HAP-1 (cell line): Measurements from ENCODE around the gene TSTD2.

Experiments used
- DNase-seq, 2 experiments: peaks; one replicate each; pipeline ENCODE4 v3.0.0-alpha.2; 2016 to 2020; ENCODE audit warnings: low spot score in 2 of 2
- H3K27me3 ChIP-seq: fragments of 250-450 bp; sonication (Bioruptor Pico); 2 replicates; pipeline ENCODE4 v1.5.1; 2020; ENCODE audit warnings: low read depth, mild to moderate bottlenecking, moderate library complexity
- H3K36me3 ChIP-seq: fragments of 250-450 bp; sonication (Bioruptor Pico); replicated peaks from 2 replicates; pipeline ENCODE4 v1.5.1; 2020; ENCODE audit warnings: mild to moderate bottlenecking
- H3K4me1 ChIP-seq: fragments of 250-450 bp; sonication (Bioruptor Pico); 2 replicates; pipeline ENCODE4 v1.5.1; 2020; ENCODE audit warnings: mild to moderate bottlenecking
- H3K4me3 ChIP-seq: fragments of 250-450 bp; sonication (Bioruptor Pico); 2 replicates; pipeline ENCODE4 v1.5.1; 2020; ENCODE audit warnings: mild to moderate bottlenecking, moderate library complexity
- H3K9me3 ChIP-seq: fragments of 250-450 bp; sonication (Bioruptor Pico); 2 replicates; pipeline ENCODE4 v1.5.1; 2020; ENCODE audit warnings: mild to moderate bottlenecking, moderate library complexity
- in situ Hi-C: fragments of 300-500 bp; cut with MboI; formaldehyde crosslinking; loops from 3 replicates; pipeline ENCODE4 v1.14.3; 2020; ENCODE audit warnings: low sequenced_read_pairs, inconsistent platforms, mixed read lengths

Gene TSTD2

DNA sequence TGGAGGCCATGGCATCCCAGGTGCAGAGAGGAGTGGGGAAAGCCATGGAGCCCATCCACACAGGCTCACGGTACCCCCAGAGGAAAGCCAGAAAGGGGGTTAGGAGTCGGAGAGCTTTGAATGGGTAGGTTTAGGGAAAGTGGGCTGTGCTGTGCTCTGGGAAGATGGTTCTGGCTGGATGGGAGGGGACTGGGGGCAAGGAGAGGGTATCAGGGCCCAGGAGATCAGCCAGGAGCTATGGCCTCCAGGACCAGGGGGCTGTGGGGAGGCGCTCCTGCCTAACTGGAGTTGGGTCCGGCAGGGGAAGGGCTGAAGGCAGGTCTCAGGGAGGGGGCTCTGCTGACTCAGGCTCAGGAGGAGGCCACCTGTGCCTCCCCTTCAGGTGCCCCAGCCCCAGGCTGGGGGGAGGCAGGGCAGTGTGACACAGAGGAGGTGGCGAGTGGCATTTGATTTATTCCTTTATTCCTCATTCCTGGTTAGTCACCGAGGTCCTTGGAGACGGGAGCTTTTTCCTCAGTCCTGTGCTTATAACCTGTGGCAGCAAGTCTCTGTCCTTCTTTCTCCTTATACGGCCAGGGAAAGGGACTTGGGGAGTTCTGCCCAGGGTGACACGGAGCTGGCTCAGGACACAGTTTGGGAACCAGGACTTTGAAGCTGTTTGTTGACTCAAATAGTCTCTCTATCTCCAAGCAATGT is 60.8 kb downstream of the TSTD2 start:
- no peak for DNase-seq
- H3K36me3 ChIP-seq: no peaks in the 10 kb centered on the region
- no peaks in the 10 kb centered on the region for H3K4me1 ChIP-seq
- H3K4me3 ChIP-seq: no peak overlapping the region
- H3K9me3 ChIP-seq: no peaks in the 10 kb centered on the region
- in situ Hi-C loops: no loop called here
- no peaks in the 10 kb centered on the region for H3K27me3 ChIP-seq

DNA sequence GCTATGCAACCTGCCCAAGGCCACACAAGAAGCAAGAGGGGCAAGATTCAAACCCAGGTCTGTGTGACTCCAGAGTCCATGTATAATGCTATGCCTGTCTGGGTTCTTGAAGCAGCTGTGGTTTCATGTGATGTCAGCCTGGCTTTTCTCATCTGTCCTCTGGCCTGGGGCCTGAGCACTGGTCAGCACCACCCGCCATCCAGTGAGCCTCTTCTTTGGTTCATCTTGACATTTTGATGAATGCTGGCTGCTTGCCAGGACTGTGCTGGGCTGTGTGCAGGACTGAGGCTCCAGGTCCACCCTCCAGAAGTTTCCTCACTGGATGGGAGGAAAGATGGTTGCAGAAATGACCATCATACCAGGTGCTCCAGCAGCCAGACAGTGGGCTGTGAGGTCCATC is 61.5 kb downstream of the TSTD2 start:
- Histone ChIP-seq H3K4me1 (no peaks in the 10 kb centered on the region), H3K4me3 (no peak overlapping the region), H3K9me3 (no peaks in the 10 kb centered on the region), H3K36me3 (no peaks in the 10 kb centered on the region), H3K27me3 (no peaks in the 10 kb centered on the region)
- in situ Hi-C loops: no loop called here
- no peak for DNase-seq

DNA sequence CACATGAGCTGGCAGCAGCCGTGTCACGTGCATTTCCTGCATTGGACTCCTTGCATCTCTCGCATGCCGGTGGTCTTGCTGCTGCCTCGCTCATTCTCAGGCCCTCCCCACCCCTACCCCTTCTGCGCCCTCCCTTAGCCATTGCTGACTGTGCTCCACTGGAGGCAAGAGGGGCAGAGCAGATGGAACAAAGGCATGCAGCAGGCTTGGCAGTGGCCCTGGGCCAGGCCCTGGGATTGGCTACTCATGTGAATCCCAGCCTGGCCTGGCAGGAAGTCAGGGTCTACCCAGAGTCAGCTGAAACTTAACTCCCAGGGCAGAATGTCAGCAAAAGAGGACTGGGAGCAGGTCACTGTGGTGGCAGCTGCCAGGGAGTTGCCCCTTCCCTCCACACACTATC is 62.3 kb downstream of the TSTD2 start:
- no peaks in the 10 kb centered on the region for H3K9me3 ChIP-seq
- no peaks in the 10 kb centered on the region for H3K27me3 ChIP-seq
- DNase-seq: no peak
- H3K4me3 ChIP-seq: no peak overlapping the region
- in situ Hi-C loops: no loop called here
- H3K4me1 ChIP-seq: no peaks in the 10 kb centered on the region
- no peaks in the 10 kb centered on the region for H3K36me3 ChIP-seq

DNA sequence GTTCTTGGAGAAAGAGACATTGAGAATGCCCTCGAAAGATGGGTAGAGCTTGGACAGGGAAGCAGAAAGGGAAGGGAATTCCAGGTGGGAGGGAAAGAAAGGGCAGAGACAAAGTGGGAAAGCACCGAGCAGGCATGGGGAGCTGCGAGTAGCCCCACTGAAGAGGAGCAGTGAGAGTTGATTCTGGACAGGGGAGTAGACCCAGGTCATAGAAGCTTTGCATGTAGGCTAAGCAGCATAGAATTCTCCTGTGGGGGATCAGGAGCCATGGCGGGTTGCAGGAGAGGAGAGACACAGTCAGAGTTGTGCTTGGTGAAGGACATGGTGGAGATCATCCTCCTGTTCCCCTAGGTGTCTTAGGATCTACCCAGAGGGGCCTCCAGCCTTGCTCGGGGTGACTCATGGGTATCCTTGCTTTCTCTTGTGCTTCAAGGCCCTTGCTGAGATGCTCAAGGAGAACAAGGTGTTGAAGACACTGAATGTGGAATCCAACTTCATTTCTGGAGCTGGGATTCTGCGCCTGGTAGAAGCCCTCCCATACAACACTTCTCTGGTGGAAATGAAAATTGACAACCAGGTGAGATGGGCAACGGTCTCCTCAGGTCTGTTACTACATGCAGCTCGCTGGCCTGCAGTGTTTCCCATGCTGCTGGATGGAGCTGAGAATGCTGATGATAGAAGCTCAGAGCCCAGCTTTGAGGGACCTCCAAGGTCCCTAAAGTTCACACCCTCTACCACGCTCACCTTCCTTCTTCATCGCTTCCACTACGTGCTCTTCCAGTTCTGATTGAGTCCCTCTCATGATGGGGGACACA is 64.5 kb downstream of the TSTD2 start:
- H3K4me3 ChIP-seq: no peak overlapping the region
- no peaks in the 10 kb centered on the region for H3K9me3 ChIP-seq
- DNase-seq: no peak
- no peaks in the 10 kb centered on the region for H3K27me3 ChIP-seq
- no peaks in the 10 kb centered on the region for H3K4me1 ChIP-seq
- in situ Hi-C loops: no loop called here
- no peaks in the 10 kb centered on the region for H3K36me3 ChIP-seq

DNA sequence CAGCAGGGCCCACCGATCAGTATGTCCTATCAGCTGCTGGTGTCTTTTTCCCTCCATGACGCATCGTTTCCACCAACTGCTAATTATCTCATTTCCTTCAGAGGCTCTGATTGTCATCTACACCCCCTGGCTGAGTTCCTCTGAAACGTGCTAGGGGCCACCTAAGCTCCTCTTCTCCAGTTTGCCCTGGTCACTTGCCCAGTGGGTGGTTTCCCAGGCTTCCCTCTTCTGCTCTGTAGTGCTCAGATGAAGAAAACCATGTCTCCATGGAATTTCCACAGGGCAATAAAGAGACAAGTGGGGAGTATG is 65.3 kb downstream of the TSTD2 start:
- in situ Hi-C loops: no loop called here
- H3K36me3 ChIP-seq: no peaks in the 10 kb centered on the region
- H3K4me1 ChIP-seq: no peaks in the 10 kb centered on the region
- no peak overlapping the region for H3K4me3 ChIP-seq
- no peaks in the 10 kb centered on the region for H3K9me3 ChIP-seq
- no peaks in the 10 kb centered on the region for H3K27me3 ChIP-seq
- no peak for DNase-seq

DNA sequence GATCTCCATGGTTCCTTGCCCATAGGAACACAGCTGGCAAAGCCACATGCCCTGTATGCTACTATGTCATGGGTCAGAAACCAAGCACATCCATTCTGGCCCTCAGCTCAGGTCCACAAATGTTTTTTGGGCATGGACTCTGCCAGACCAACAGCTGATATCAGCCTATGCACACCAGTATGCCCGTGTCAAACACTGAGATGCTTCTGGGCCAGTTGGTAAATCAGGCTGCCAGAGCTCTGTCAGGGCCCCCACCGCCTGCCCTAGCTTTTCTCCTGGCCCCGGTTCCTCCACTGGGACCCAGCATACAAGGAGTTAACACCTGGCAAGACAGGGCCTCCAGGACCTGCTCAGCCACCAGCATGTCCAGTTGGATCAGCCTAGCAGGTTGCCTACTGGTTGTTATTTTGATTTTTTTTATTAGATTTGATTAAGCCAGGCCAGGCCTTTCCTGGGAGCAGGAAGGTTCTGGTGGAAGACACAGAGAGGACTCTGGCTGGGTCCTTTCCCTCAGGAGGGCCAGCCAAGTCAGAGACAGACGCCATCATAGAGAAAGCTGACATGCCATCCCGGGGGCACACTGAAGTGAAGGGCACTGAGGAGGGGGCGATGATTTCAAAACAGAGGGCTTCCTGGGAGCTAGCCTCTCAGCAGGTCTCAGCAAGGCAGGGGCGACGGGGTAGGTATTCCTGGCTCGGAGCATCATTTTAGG is 65.8 kb downstream of the TSTD2 start:
- Histone ChIP-seq H3K4me1 (no peaks in the 10 kb centered on the region), H3K36me3 (no peaks in the 10 kb centered on the region), H3K27me3 (no peaks in the 10 kb centered on the region), H3K4me3 (no peak overlapping the region), H3K9me3 (no peaks in the 10 kb centered on the region)
- in situ Hi-C loops: no loop called here
- DNase-seq: no peak

DNA sequence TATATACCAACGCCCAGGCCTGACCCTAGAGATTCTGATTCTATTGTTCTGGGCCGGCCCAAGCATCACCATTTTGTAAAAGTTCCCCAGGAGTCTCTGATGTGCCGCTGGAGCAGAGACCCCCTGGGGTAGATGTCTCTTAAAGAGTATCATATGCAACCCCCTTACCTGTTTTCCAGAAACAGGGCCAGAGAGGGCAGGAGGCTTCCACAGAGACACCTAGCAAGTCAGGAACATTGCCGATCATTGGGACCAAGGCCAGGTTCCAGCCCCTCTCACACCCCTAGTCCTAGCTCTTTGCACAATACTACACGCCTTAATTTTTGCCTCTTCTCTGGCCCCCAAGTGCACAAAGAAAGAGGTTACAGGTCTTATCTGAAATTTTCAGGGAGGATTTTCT is 67.9 kb downstream of the TSTD2 start:
- H3K9me3 ChIP-seq: no peaks in the 10 kb centered on the region
- H3K4me1 ChIP-seq: no peaks in the 10 kb centered on the region
- H3K36me3 ChIP-seq: no peaks in the 10 kb centered on the region
- in situ Hi-C loops: no loop called here
- H3K4me3 ChIP-seq: no peak overlapping the region
- H3K27me3 ChIP-seq: no peaks in the 10 kb centered on the region
- DNase-seq: no peak

DNA sequence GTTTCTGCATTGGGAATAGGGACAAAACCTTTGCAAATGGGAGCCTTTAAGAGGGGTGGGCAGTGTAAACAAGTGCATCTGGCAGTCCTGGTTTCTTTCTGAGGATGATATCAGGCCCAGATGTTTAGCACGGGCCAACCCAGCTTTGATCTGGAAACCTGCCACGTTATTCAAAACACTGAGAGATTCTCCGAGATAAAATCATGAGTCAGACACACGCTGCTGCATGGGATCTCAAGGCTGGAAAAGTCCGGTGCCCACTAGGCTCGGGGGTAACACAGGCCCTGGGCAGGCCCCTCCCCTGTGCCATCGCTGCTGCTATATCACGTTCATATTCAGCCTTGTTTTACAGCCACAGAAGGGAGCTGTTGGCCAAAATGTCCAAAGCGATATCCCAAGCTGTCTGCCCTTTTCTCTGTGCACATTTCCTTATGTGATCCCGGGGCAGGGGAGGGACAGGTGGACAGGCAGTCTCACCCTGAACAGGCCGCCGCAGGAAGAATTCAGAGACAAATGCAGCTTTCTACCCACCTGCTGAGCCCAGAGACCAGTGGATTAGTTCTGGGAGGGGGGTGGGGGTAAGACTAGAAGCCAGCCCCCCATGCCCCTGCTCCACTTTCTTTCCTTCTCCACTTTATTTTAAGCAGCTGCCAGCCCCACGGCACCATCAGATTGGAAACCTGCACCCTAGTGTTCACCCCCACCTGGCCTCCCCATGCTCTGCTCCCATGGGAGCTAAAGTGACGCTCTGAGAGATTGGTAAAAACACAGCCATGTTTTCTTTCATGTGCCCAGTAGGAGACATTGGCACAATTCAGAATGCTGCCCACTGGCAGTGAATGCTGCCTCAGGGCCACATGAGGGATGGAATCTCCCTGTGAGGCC is 68.6 kb downstream of the TSTD2 start:
- in situ Hi-C loops: no loop called here
- no peak for DNase-seq
- H3K9me3 ChIP-seq: no peaks in the 10 kb centered on the region
- H3K36me3 ChIP-seq: no peaks in the 10 kb centered on the region
- H3K27me3 ChIP-seq: no peaks in the 10 kb centered on the region
- no peaks in the 10 kb centered on the region for H3K4me1 ChIP-seq
- H3K4me3 ChIP-seq: no peak overlapping the region

DNA sequence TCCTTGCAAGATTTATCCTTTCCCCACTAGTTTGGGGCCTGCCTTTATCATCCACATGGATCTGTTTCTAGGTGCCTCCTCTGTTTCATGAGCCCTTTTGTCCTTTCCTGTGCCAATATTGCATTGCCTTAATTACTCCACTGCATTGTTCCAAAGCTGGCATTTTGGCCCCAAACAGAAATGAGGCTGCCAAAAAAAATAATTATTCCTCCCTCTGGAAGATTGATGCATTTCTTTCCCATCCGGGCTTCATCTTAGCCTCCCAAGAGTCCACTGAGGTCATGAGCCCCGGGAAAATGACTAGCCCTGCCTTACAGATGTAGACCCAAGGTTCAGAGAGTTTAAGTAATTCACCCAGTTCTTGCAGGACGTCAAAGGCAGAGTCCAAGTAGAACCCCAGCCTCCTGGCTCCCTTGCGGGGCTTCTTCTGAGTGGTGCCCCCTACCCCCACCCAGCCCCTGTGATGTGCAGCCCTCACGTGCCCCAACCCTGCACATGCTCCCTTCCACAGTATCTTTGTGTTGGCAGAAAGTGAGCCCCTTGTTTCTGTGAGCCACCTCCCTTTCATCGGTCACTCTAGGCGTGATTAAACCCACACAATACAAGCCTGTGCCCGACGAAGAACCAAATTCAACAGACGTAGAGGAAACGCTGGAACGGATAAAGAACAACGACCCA is 69.6 kb downstream of the TSTD2 start:
- in situ Hi-C loops: no loop called here
- Histone ChIP-seq H3K4me3 (no peak overlapping the region), H3K9me3 (no peaks in the 10 kb centered on the region), H3K4me1 (no peaks in the 10 kb centered on the region), H3K36me3 (no peaks in the 10 kb centered on the region), H3K27me3 (no peaks in the 10 kb centered on the region)
- no peak for DNase-seq

DNA sequence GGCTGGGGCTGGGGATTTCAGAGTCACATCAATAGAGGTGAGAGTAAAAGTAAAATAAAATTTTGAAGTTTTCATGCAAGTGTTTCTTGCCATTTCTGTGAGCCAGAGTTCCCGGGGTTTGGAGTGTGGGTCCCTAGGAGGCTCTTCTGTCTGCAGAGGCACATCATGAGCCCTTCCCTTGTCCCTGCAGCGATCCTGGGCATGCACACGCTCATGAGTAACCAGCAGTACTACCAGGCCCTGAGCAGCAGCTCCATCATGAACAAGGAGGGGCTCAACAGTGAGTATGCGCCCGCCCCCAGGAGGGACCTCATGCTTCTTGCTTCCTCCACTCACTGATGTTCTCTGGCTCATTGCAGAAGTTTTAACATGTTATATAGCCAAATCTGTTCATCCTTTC is 70.6 kb downstream of the TSTD2 start:
- H3K4me1 ChIP-seq: no peaks in the 10 kb centered on the region
- no peak for DNase-seq
- H3K4me3 ChIP-seq: no peak overlapping the region
- no peaks in the 10 kb centered on the region for H3K9me3 ChIP-seq
- H3K36me3 ChIP-seq: no peaks in the 10 kb centered on the region
- in situ Hi-C loops: no loop called here
- H3K27me3 ChIP-seq: no peaks in the 10 kb centered on the region

DNA sequence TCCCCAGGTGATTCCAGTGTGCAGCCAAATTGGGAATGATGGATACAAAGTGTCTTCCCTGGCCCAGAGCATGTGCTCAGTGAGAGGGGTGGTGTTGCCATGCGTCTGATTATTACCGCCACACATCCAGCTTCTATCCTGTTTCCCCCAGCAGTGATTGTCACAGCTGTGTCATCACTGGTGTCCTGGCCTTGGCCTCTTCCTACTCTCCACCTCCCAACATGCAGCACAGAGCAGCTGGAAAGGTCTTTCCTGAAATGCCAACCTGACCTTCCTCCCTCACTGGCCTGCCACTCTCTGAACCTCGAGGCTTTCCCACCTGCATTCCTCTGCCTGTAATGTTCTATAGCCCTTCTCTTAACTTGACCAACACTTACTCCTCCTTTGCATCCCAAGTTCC is 71.7 kb downstream of the TSTD2 start:
- in situ Hi-C loops: no loop called here
- no peaks in the 10 kb centered on the region for H3K27me3 ChIP-seq
- H3K36me3 ChIP-seq: no peaks in the 10 kb centered on the region
- no peak overlapping the region for H3K4me3 ChIP-seq
- no peak for DNase-seq
- H3K4me1 ChIP-seq: no peaks in the 10 kb centered on the region
- no peaks in the 10 kb centered on the region for H3K9me3 ChIP-seq

DNA sequence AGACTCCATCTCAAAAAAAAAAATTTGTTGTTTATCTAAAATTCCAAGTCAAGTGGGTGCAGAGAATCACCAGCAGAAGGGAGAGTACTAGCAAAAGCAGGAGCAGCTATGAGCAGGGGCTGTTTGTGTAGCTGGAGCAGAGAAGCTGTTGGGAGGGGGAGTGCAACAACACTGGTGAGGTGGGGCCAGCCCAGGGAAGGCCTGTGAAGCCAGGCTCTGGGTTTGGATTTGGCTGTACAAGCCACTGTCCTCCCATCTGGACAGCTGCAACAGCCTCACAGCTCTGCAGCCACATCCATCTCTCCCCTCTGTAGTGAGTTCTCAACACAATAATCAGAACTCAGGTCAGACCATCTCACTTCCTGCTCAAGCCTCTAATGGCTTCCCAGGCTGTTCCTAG is 72.3 kb downstream of the TSTD2 start:
- Histone ChIP-seq H3K36me3 (no peaks in the 10 kb centered on the region), H3K4me1 (no peaks in the 10 kb centered on the region), H3K4me3 (no peak overlapping the region), H3K9me3 (no peaks in the 10 kb centered on the region), H3K27me3 (no peaks in the 10 kb centered on the region)
- no peak for DNase-seq
- in situ Hi-C loops: no loop called here

DNA sequence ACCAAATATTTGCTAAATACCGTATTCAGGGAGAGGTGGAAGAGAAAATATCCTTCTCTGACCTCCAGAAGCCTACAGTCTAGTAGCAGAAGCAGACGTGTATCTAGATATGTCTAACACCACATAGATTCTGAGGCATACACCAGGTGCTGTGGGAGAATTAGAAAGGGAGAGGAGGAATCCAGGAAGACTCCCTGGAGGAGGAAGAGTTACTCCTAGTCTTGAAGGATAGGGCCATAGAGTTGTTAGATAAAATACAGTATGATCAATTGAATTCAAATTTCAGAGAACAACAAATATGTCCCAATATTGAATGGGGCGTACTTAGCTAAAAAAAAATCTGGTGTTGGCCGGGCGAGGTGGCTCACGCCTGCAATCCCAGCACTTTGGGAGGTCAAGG is 73.0 kb downstream of the TSTD2 start:
- Histone ChIP-seq H3K9me3 (no peaks in the 10 kb centered on the region), H3K4me3 (no peak overlapping the region), H3K36me3 (no peaks in the 10 kb centered on the region), H3K4me1 (no peaks in the 10 kb centered on the region), H3K27me3 (no peaks in the 10 kb centered on the region)
- DNase-seq: no peak
- in situ Hi-C loops: no loop called here
